ENCODE results near the gene C2orf76. TPM values are rescaled to one million over a fixed set of nuclear protein-coding genes. Genes with fewer than 3 reads are reported as not detected.
A peak's percentile ranks its signal among the peaks of the same experiment; 100 is the strongest.

Gene C2orf76
- total and polyA plus RNA-seq, 2 of the 4 experiments (the other 2 are of a cell fraction) = 10.6 to 12.6 TPM

- no peak overlapping the region for H3K23ac ChIP-seq (ENCODE audit: low read depth, low read length)
- no peak overlapping the region for H2AFZ ChIP-seq (replicated peaks; ENCODE audit: low read length, poor library complexity)
- ATAC-seq (ENCODE audit: low read depth) = no peak
- intact Hi-C loops (cut with micrococcal nuclease) = no loop called here
- H3K27ac ChIP-seq (ENCODE audit: insufficient read depth, low read length) = no peak overlapping the region
- no peaks in the 10 kb centered on the region for H3K27me3 ChIP-seq (ENCODE audit: control insufficient read depth, insufficient read depth, low read length)
- no peaks in the 10 kb centered on the region for H4K20me1 ChIP-seq (ENCODE audit: insufficient read depth, low read length)
- H2BK5ac ChIP-seq (ENCODE audit: low read depth, low read length, poor library complexity, severe bottlenecking) = no peak overlapping the region
- no peak overlapping the region for H4K5ac ChIP-seq (ENCODE audit: low read depth, low read length)
- BruUV-seq (replicated peaks) = no TSS peak
- TF ChIP-seq MAFK (IDR thresholded peaks at IDR 0.05; ENCODE audit: low read depth, low read length) (peak; percentile 99), RCOR1 (IDR thresholded peaks at IDR 0.05; ENCODE audit: insufficient replicate concordance, low read length) (no peak), CEBPB (IDR thresholded peaks at IDR 0.05; ENCODE audit: low read depth, low read length) (no peak)
- no peak overlapping the region for H2AK5ac ChIP-seq (ENCODE audit: low read depth, low read length)
- no peak overlapping the region for H3K14ac ChIP-seq (replicated peaks; ENCODE audit: low read depth, low read length)
- dilution Hi-C loops (cut with HindIII; ENCODE audit: low sequenced_read_pairs, unreplicated experiment) = no loop called here
- no peak overlapping the region for H4K91ac ChIP-seq (ENCODE audit: insufficient read depth, low read depth, low read length)
- H3K79me1 ChIP-seq (ENCODE audit: low read depth in 1 of 2, low read length in 2 of 2) = no peaks in the 10 kb centered on the region
- no peak overlapping the region for H3K9ac ChIP-seq (ENCODE audit: low read depth, low read length)
- no CpG with 5 or more reads among the region's 1 CpG for WGBS, 2 experiments (ENCODE audit: extremely low coverage in 2 of 2, insufficient read length in 1 of 2)
- no peak overlapping the region for H2BK15ac ChIP-seq (ENCODE audit: low read depth, low read length)
- in situ Hi-C loops (cut with MboI; ENCODE audit: low sequenced_read_pairs) = no loop called here
- H3K36me3 ChIP-seq (ENCODE audit: control insufficient read depth, insufficient read depth, low read length) = no peaks in the 10 kb centered on the region
- H3K4me2 ChIP-seq (ENCODE audit: low read depth, low read length) = no peak overlapping the region
- no peak overlapping the region for H3K18ac ChIP-seq (ENCODE audit: low read depth, low read length)
- H3K56ac ChIP-seq (ENCODE audit: extremely low read depth, insufficient read depth, low read length) = no peak overlapping the region
- DNase-seq = no peak
- ChIA-PET POLR2A (ENCODE audit: unreplicated experiment) (no interaction called here), CTCF (no interaction called here)
- no peak overlapping the region for H3K4me3 ChIP-seq (ENCODE audit: insufficient read depth, low read depth, low read length)
- H4K8ac ChIP-seq (ENCODE audit: low read depth in 2 of 2, low read length in 2 of 2) = no peak overlapping the region
- no peak overlapping the region for H2BK120ac ChIP-seq (ENCODE audit: low read depth, low read length)
- H2BK20ac ChIP-seq (ENCODE audit: low read depth, low read length) = no peak overlapping the region
- no peaks in the 10 kb centered on the region for H3K9me3 ChIP-seq (ENCODE audit: control insufficient read depth, insufficient read depth, low read length)
- H3K4me1 ChIP-seq (ENCODE audit: control insufficient read depth, insufficient read depth, low read length) = no peaks in the 10 kb centered on the region
- H3K4ac ChIP-seq (ENCODE audit: low read depth, low read length) = no peak overlapping the region
- no peak overlapping the region for H2AK9ac ChIP-seq (replicated peaks; ENCODE audit: low read depth, low read length, poor library complexity)
- no peaks in the 10 kb centered on the region for H3K9me1 ChIP-seq (ENCODE audit: insufficient read depth, low read length)
Measured at GRCh38 chr2:119317554-119317953, 49.1 kb downstream of the C2orf76 start.
